Measurements from ENCODE around the gene LCE3A. TPM values are rescaled to one million over a fixed set of nuclear protein-coding genes. Genes with fewer than 3 reads are reported as not detected.
"Not testable (repeated sequence)": the region's sequence is repeated elsewhere in the genome, so short reads cannot be mapped to it uniquely, and the experiment has no call there.

The LCE3A gene
- total RNA-seq = not detected

GRCh38 chr1:152622803-152623202 is at the start of gene LCE3A:
Gene LCE3A (minus strand): TSS chr1:152623103. CDS start chr1:152623103, 0 bp downstream.
- H3K36me3 Mint-ChIP-seq (ENCODE audit: low read depth) = no peaks in the 10 kb centered on the region
- DNase-seq = no peak
- peaks cover 20% of the 10 kb centered on the region for H3K27me3 Mint-ChIP-seq (ENCODE audit: low read depth)
- H3K4me3 Mint-ChIP-seq = no peak within 1 kb of the TSS
- H3K27ac Mint-ChIP-seq = no peak within 1 kb of the TSS
- CTCF ChIA-PET = interaction anchor here (1.1 to 1.5 kb wide), 3 partner anchors 16 to 45 kb away, joined by 3 to 6 read pairs (median 4); no protein-coding TSS in a partner anchor
- peaks cover 1% of the 10 kb centered on the region for H3K4me1 Mint-ChIP-seq (ENCODE audit: low read depth)
- H3K9me3 Mint-ChIP-seq = peaks cover 7% of the 10 kb centered on the region
- intact Hi-C loops (cut with micrococcal nuclease) = loop anchor here (10.0 kb wide), 1 partner anchor 138 kb away; no protein-coding TSS in a partner anchor

GRCh38 chr1:152667648-152668047 is 44.7 kb upstream of the LCE3A start:
- Mint-ChIP-seq H3K27me3 (ENCODE audit: low read depth) (peaks cover 9% of the 10 kb centered on the region), H3K9me3 (no peaks in the 10 kb centered on the region), H3K4me3 (no peak overlapping the region), H3K27ac (no peak overlapping the region), H3K4me1 (ENCODE audit: low read depth) (no peaks in the 10 kb centered on the region), H3K36me3 (ENCODE audit: low read depth) (no peaks in the 10 kb centered on the region)
- intact Hi-C loops (cut with micrococcal nuclease) = no loop called here
- no peak for DNase-seq
- CTCF ChIA-PET = no interaction called here

GRCh38 chr1:152666171-152666570 is 43.3 kb upstream of the LCE3A start:
- CTCF ChIA-PET; H3K36me3 Mint-ChIP-seq (ENCODE audit: low read depth); H3K27me3 Mint-ChIP-seq (ENCODE audit: low read depth); intact Hi-C loops (cut with micrococcal nuclease); H3K9me3 Mint-ChIP-seq; H3K4me1 Mint-ChIP-seq (ENCODE audit: low read depth); H3K4me3 Mint-ChIP-seq; H3K27ac Mint-ChIP-seq; DNase-seq: not testable (repeated sequence)

GRCh38 chr1:152663098-152663497 is 40.2 kb upstream of the LCE3A start, which contains the start of gene LCE2D:
Gene LCE2D (plus strand): TSS chr1:152663380. CDS start chr1:152664106, 726 bp downstream.
- peaks cover 10% of the 10 kb centered on the region for H3K27me3 Mint-ChIP-seq (ENCODE audit: low read depth)
- no peak for DNase-seq
- no peak within 1 kb of the TSS for H3K4me3 Mint-ChIP-seq
- intact Hi-C loops (cut with micrococcal nuclease) = no loop called here
- no peak within 1 kb of the TSS for H3K27ac Mint-ChIP-seq
- no peaks in the 10 kb centered on the region for H3K36me3 Mint-ChIP-seq (ENCODE audit: low read depth)
- H3K4me1 Mint-ChIP-seq (ENCODE audit: low read depth) = no peaks in the 10 kb centered on the region
- CTCF ChIA-PET = interaction anchor here (1.0 to 1.1 kb wide), 2 partner anchors 8 to 10 kb away, joined by 3 to 4 read pairs; no protein-coding TSS in a partner anchor
- no peaks in the 10 kb centered on the region for H3K9me3 Mint-ChIP-seq

GRCh38 chr1:152658649-152659048 is 35.7 kb upstream of the LCE3A start:
- H3K9me3 Mint-ChIP-seq = no peaks in the 10 kb centered on the region
- CTCF ChIA-PET = interaction anchor here (1.2 kb wide), 1 partner anchor 9 kb away, joined by 3 read pairs; no protein-coding TSS in a partner anchor
- H3K27me3 Mint-ChIP-seq (ENCODE audit: low read depth) = peaks cover 6% of the 10 kb centered on the region
- H3K36me3 Mint-ChIP-seq (ENCODE audit: low read depth) = no peaks in the 10 kb centered on the region
- no peak for DNase-seq
- intact Hi-C loops (cut with micrococcal nuclease) = loop anchor here (10.0 kb wide), 1 partner anchor 536 kb away; no protein-coding TSS in a partner anchor
- H3K4me3 Mint-ChIP-seq = no peak overlapping the region
- H3K4me1 Mint-ChIP-seq (ENCODE audit: low read depth) = peaks cover 3% of the 10 kb centered on the region
- H3K27ac Mint-ChIP-seq = no peak overlapping the region

- CTCF ChIA-PET = interaction anchor here (1.2 kb wide), 1 partner anchor 8 kb away, joined by 3 read pairs; no protein-coding TSS in a partner anchor
- intact Hi-C loops (cut with micrococcal nuclease) = loop anchor here (10.0 kb wide), 1 partner anchor 537 kb away; no protein-coding TSS in a partner anchor
- H3K4me3 Mint-ChIP-seq = no peak overlapping the region
- H3K9me3 Mint-ChIP-seq = no peaks in the 10 kb centered on the region
- DNase-seq = no peak
- no peak overlapping the region for H3K27ac Mint-ChIP-seq
- peaks cover 5% of the 10 kb centered on the region for H3K27me3 Mint-ChIP-seq (ENCODE audit: low read depth)
- no peaks in the 10 kb centered on the region for H3K36me3 Mint-ChIP-seq (ENCODE audit: low read depth)
- H3K4me1 Mint-ChIP-seq (ENCODE audit: low read depth) = peaks cover 3% of the 10 kb centered on the region
Observed at GRCh38 chr1:152657677-152658076, 34.8 kb upstream of the LCE3A start.

- no peak overlapping the region for H3K4me3 Mint-ChIP-seq
- no peaks in the 10 kb centered on the region for H3K36me3 Mint-ChIP-seq (ENCODE audit: low read depth)
- peaks cover 3% of the 10 kb centered on the region for H3K4me1 Mint-ChIP-seq (ENCODE audit: low read depth)
- CTCF ChIA-PET = interaction anchor here (1.5 kb wide), 2 partner anchors 10 to 33 kb away, joined by 4 to 5 read pairs; partner anchors contain the start of gene LCE3A
- peaks cover 4% of the 10 kb centered on the region for H3K27me3 Mint-ChIP-seq (ENCODE audit: low read depth)
- H3K27ac Mint-ChIP-seq = no peak overlapping the region
- no peaks in the 10 kb centered on the region for H3K9me3 Mint-ChIP-seq
- no peak for DNase-seq
- intact Hi-C loops (cut with micrococcal nuclease) = loop anchor here (10.0 kb wide), 1 partner anchor 538 kb away; no protein-coding TSS in a partner anchor
Observed at GRCh38 chr1:152656459-152656858, 33.6 kb upstream of the LCE3A start.

GRCh38 chr1:152654110-152654509 is 31.2 kb upstream of the LCE3A start:
- CTCF ChIA-PET = interaction anchor here (0.6 to 3.0 kb wide), 17 partner anchors 8 to 568 kb away, joined by 3 to 12 read pairs (median 4); partner anchors contain the start of genes LCE2A and LCE2D
- no peaks in the 10 kb centered on the region for H3K9me3 Mint-ChIP-seq

GRCh38 chr1:152646656-152647055 is 23.8 kb upstream of the LCE3A start:
- Mint-ChIP-seq H3K4me1 (ENCODE audit: low read depth) (no peaks in the 10 kb centered on the region), H3K9me3 (no peaks in the 10 kb centered on the region)

More at GRCh38 chr1:152654110-152654509, 31.2 kb upstream of the LCE3A start:
- Mint-ChIP-seq H3K4me3 (no peak overlapping the region), H3K27me3 (ENCODE audit: low read depth) (peaks cover 10% of the 10 kb centered on the region), H3K4me1 (ENCODE audit: low read depth) (peaks cover 3% of the 10 kb centered on the region), H3K36me3 (ENCODE audit: low read depth) (no peaks in the 10 kb centered on the region), H3K27ac (no peak overlapping the region)
- intact Hi-C loops (cut with micrococcal nuclease) = loop anchor here (1.0 to 10.0 kb wide), 3 partner anchors 215 to 569 kb away; no protein-coding TSS in a partner anchor
- DNase-seq = peak; percentile 78

GRCh38 chr1:152645146-152645545 is 22.2 kb upstream of the LCE3A start:
- peaks cover 12% of the 10 kb centered on the region for H3K27me3 Mint-ChIP-seq (ENCODE audit: low read depth)
- H3K36me3 Mint-ChIP-seq (ENCODE audit: low read depth) = no peaks in the 10 kb centered on the region
- DNase-seq = no peak
- H3K4me1 Mint-ChIP-seq (ENCODE audit: low read depth) = no peaks in the 10 kb centered on the region
- H3K9me3 Mint-ChIP-seq = no peaks in the 10 kb centered on the region
- no peak overlapping the region for H3K27ac Mint-ChIP-seq
- no peak overlapping the region for H3K4me3 Mint-ChIP-seq
- intact Hi-C loops (cut with micrococcal nuclease) = no loop called here
- CTCF ChIA-PET = interaction anchor here (1.9 kb wide), 1 partner anchor 11 kb away, joined by 5 read pairs; no protein-coding TSS in a partner anchor

More at GRCh38 chr1:152646656-152647055, 23.8 kb upstream of the LCE3A start:
- H3K4me3 Mint-ChIP-seq = no peak overlapping the region
- H3K27me3 Mint-ChIP-seq (ENCODE audit: low read depth) = peaks cover 13% of the 10 kb centered on the region
- no peaks in the 10 kb centered on the region for H3K36me3 Mint-ChIP-seq (ENCODE audit: low read depth)
- CTCF ChIA-PET = interaction anchor here (0.9 to 1.9 kb wide), 2 partner anchors 9 to 113 kb away, joined by 3 to 5 read pairs; no protein-coding TSS in a partner anchor
- no peak for DNase-seq
- intact Hi-C loops (cut with micrococcal nuclease) = no loop called here
- H3K27ac Mint-ChIP-seq = no peak overlapping the region

- DNase-seq = no peak
- H3K27ac Mint-ChIP-seq = no peak overlapping the region
Observed at GRCh38 chr1:152643945-152644344, 21.0 kb upstream of the LCE3A start.

GRCh38 chr1:152640351-152640750 is 17.4 kb upstream of the LCE3A start:
- peaks cover 3% of the 10 kb centered on the region for H3K27me3 Mint-ChIP-seq (ENCODE audit: low read depth)
- H3K4me1 Mint-ChIP-seq (ENCODE audit: low read depth) = no peaks in the 10 kb centered on the region
- no peaks in the 10 kb centered on the region for H3K9me3 Mint-ChIP-seq
- H3K36me3 Mint-ChIP-seq (ENCODE audit: low read depth) = no peaks in the 10 kb centered on the region
- intact Hi-C loops (cut with micrococcal nuclease) = no loop called here
- H3K27ac Mint-ChIP-seq = no peak overlapping the region
- H3K4me3 Mint-ChIP-seq = no peak overlapping the region
- CTCF ChIA-PET = interaction anchor here (1.1 kb wide), 1 partner anchor 8 kb away, joined by 3 read pairs; no protein-coding TSS in a partner anchor
- DNase-seq = no peak

More at GRCh38 chr1:152643945-152644344, 21.0 kb upstream of the LCE3A start:
- Mint-ChIP-seq H3K36me3 (ENCODE audit: low read depth) (no peaks in the 10 kb centered on the region), H3K4me3 (no peak overlapping the region), H3K27me3 (ENCODE audit: low read depth) (peaks cover 5% of the 10 kb centered on the region), H3K4me1 (ENCODE audit: low read depth) (no peaks in the 10 kb centered on the region), H3K9me3 (no peaks in the 10 kb centered on the region)
- CTCF ChIA-PET = interaction anchor here (0.6 to 1.1 kb wide), 3 partner anchors 10 to 580 kb away, joined by 3 to 4 read pairs (median 4); no protein-coding TSS in a partner anchor
- intact Hi-C loops (cut with micrococcal nuclease) = no loop called here

All from activated naive CD4-positive, alpha-beta T cell treated with anti-CD3 and anti-CD28 coated beads for 36 hours (primary cell).